Stimulated activated CD8-positive, alpha-beta memory T cell treated with anti-CD3 and anti-CD28 coated beads, Interleukin-15, amount 100 ng/mL, for 4 hours (primary cell): ENCODE data around the gene MATK.
A peak's percentile ranks its signal among the peaks of the same experiment; 100 is the strongest.

Source experiments
- DNase-seq, 2 donors: peaks; one replicate each; pipeline ENCODE4 v3.0.0-alpha.2; 2020; ENCODE audit warnings: low read depth in 2 of 2

The MATK gene

GRCh38 chr19:3785938-3786824, at the start of gene MATK:
Gene MATK, minus strand, starts transcription at chr19:3786381. Its CDS starts 1,246 bp downstream, at chr19:3785135.
- peak in 1 of 2 donors; percentile 55 for DNase-seq

- DNase-seq = no peak
These were observed 48.9 kb upstream of the MATK start for GRCh38 chr19:3835055-3835435.

GRCh38 chr19:3834349-3835054, 48.3 kb upstream of the MATK start:
- DNase-seq = no peak

GRCh38 chr19:3833578-3834348, 47.6 kb upstream of the MATK start:
- no peak for DNase-seq

- no peak for DNase-seq
These were observed 45.8 kb upstream of the MATK start for GRCh38 chr19:3832001-3832400.

GRCh38 chr19:3831601-3832000, 45.4 kb upstream of the MATK start:
- no peak for DNase-seq

- DNase-seq = no peak
These were observed 44.7 kb upstream of the MATK start for GRCh38 chr19:3830621-3831589.

GRCh38 chr19:3827306-3827705, 41.1 kb upstream of the MATK start:
- DNase-seq = no peak

- DNase-seq = no peak
These were observed 40.0 kb upstream of the MATK start for GRCh38 chr19:3826163-3826562.

- no peak for DNase-seq
These were observed 39.2 kb upstream of the MATK start for GRCh38 chr19:3825286-3825956.

- DNase-seq = no peak
These were observed 37.2 kb upstream of the MATK start for GRCh38 chr19:3823350-3823713.

- DNase-seq = no peak
These were observed 36.6 kb upstream of the MATK start for GRCh38 chr19:3822683-3823349.

- DNase-seq = peak; percentile 74 to 75
These were observed 35.7 kb upstream of the MATK start for GRCh38 chr19:3821857-3822364.

- no peak for DNase-seq
These were observed 35.0 kb upstream of the MATK start for GRCh38 chr19:3821156-3821555.

- DNase-seq = no peak
These were observed 33.8 kb upstream of the MATK start for GRCh38 chr19:3819989-3820388.

- no peak for DNase-seq
These were observed 32.7 kb upstream of the MATK start for GRCh38 chr19:3818918-3819317.

- no peak for DNase-seq
These were observed 32.3 kb upstream of the MATK start for GRCh38 chr19:3818466-3818865.

GRCh38 chr19:3817761-3818160, 31.6 kb upstream of the MATK start:
- DNase-seq = no peak

- no peak for DNase-seq
These were observed 30.5 kb upstream of the MATK start for GRCh38 chr19:3816566-3817218.
